Panc1 (cell line): ENCODE results near the gene P2RY1. TPM values are rescaled to one million over a fixed set of nuclear protein-coding genes. Genes with fewer than 3 reads are reported as not detected.

Experiments
- ATAC-seq: fragments of 200-7000 bp; cut with Tn5 transposase; 2 replicates; pipeline ENCODE4 v1.9.1; 2020; ENCODE audit warnings: mild to moderate bottlenecking, moderate library complexity
- BruUV-seq: library from RNA; stranded (reverse); fragments of 400-500 nt; replicated peaks from 2 replicates; lab custom pipeline; 2021; lab: Mats Ljungman, UMichigan
- CTCF ChIA-PET: fragments of 300-600 bp; sonication (Branson Sonifier 250); formaldehyde crosslinking; loops from one replicate; lab custom pipeline; 2022; ENCODE audit warnings: antibody characterized with exemption; lab: Charles Lee
- POLR2A ChIA-PET: fragments of 300-600 bp; sonication (Branson Sonifier 250); formaldehyde crosslinking; loops from one replicate; lab custom pipeline; 2022; ENCODE audit warnings: antibody characterized with exemption; lab: Charles Lee
- DNase-seq: peaks from one replicate; pipeline ENCODE4 v3.0.0-alpha.2; 2010; ENCODE audit warnings: low read depth, low spot score
- H3K27ac ChIP-seq: 2 replicates; pipeline ENCODE4 v1.5.1; 2011; ENCODE audit warnings: mild to moderate bottlenecking, low read length, inconsistent platforms
- H3K27me3 ChIP-seq: fragments of 200-500 bp; sonication (Bioruptor generic); 2 replicates; pipeline ENCODE4 v1.6.0; 2014; ENCODE audit warnings: low read length, inconsistent platforms; ENCODE audit not compliant: control insufficient read depth, insufficient read depth
- H3K36me3 ChIP-seq: fragments of 200-500 bp; sonication (Bioruptor generic); 2 replicates; pipeline ENCODE4 v1.5.1; 2014; ENCODE audit warnings: inconsistent platforms, mild to moderate bottlenecking, low read length, moderate library complexity; ENCODE audit not compliant: control insufficient read depth, insufficient read depth
- H3K4me1 ChIP-seq: 2 replicates; pipeline ENCODE4 v1.5.1; 2011; ENCODE audit warnings: inconsistent platforms, mild to moderate bottlenecking, low read length, moderate library complexity; ENCODE audit not compliant: control insufficient read depth, insufficient read depth
- H3K4me3 ChIP-seq, 2 experiments: 2 replicates each; pipeline ENCODE4 v1.5.1; 2011 to 2012; ENCODE audit warnings: low read depth in 2 of 2, low read length in 2 of 2, mild to moderate bottlenecking in 2 of 2, inconsistent platforms in 1 of 2, moderate library complexity in 1 of 2
- H3K9me3 ChIP-seq: fragments of 200-500 bp; sonication (Bioruptor generic); 2 replicates; pipeline ENCODE4 v1.5.1; 2014; ENCODE audit warnings: low read depth, mild to moderate bottlenecking, inconsistent platforms, low read length, moderate library complexity; ENCODE audit not compliant: control insufficient read depth, insufficient read depth
- CTCF ChIP-seq: fragments of 450-650 bp; IDR thresholded peaks from 2 replicates; pipeline ENCODE4 v1.5.1; 2017; ENCODE audit warnings: mild to moderate bottlenecking
- POLR2AphosphoS5 ChIP-seq: IDR thresholded peaks from 2 replicates; pipeline ENCODE4 v1.6.1; 2012; ENCODE audit warnings: mild to moderate bottlenecking, low read depth, low read length, moderate library complexity
- SIN3A ChIP-seq: IDR thresholded peaks from 2 replicates; pipeline ENCODE4 v1.6.1; 2012; ENCODE audit warnings: low read depth, mild to moderate bottlenecking, low read length, moderate library complexity, borderline replicate concordance; ENCODE audit not compliant: insufficient read depth
- TCF7L2 ChIP-seq: IDR thresholded peaks from 2 replicates; pipeline ENCODE4 v1.6.1; 2011; ENCODE audit warnings: mild to moderate bottlenecking, low read depth, low read length, inconsistent platforms
- in situ Hi-C: cut with HindIII; loops from 2 replicates; pipeline ENCODE4 v1.10.0; 2016; ENCODE audit warnings: low sequenced_read_pairs, low pct_unique_long_range_greater_than_20kb
- intact Hi-C: fragments of 100-400 bp; cut with micrococcal nuclease; formaldehyde crosslinking; loops from one replicate; pipeline ENCODE4 v1.10.0; 2022; ENCODE audit not compliant: unreplicated experiment
- total RNA-seq: library from RNA; stranded (reverse); gene quantifications from one replicate; pipeline ENCODE4 v1.2.1, GENCODE V29; 2021; ENCODE audit not compliant: unreplicated experiment
- TF ChIP-seq, protein P1 (sequence below), 2 experiments: IDR thresholded peaks; 2 replicates each; pipeline ENCODE4 v1.6.1; 2011 to 2012; ENCODE audit warnings: low read depth in 2 of 2, control low read depth in 1 of 2, low read length in 1 of 2, mild to moderate bottlenecking in 1 of 2, moderate library complexity in 1 of 2; ENCODE audit not compliant: insufficient read depth in 1 of 2

Gene P2RY1
- total RNA-seq, 1 experiment from 2014 or later = 0.08 TPM

GRCh38 chr3:152790651-152791387 lies 44.1 kb upstream of the P2RY1 start:
- no peaks in the 10 kb centered on the region for H3K27me3 ChIP-seq
- ATAC-seq (no peak), DNase-seq (no peak)
- no peaks in the 10 kb centered on the region for H3K4me1 ChIP-seq
- H3K9me3 ChIP-seq = 0 out of 2 replicates have a peak, but pooled peaks cover 3% of the 10 kb centered on the region
- intact Hi-C loops = no loop called here
- no TSS peak for BruUV-seq
- in situ Hi-C loops = no loop called here
- ChIA-PET CTCF (no interaction called here), POLR2A (no interaction called here)
- TF ChIP-seq CTCF = no peak
- TF ChIP-seq SIN3A = no peak
- no peak for TF ChIP-seq POLR2AphosphoS5
- no peak for TF ChIP-seq TCF7L2
- TF ChIP-seq, protein P1, sequence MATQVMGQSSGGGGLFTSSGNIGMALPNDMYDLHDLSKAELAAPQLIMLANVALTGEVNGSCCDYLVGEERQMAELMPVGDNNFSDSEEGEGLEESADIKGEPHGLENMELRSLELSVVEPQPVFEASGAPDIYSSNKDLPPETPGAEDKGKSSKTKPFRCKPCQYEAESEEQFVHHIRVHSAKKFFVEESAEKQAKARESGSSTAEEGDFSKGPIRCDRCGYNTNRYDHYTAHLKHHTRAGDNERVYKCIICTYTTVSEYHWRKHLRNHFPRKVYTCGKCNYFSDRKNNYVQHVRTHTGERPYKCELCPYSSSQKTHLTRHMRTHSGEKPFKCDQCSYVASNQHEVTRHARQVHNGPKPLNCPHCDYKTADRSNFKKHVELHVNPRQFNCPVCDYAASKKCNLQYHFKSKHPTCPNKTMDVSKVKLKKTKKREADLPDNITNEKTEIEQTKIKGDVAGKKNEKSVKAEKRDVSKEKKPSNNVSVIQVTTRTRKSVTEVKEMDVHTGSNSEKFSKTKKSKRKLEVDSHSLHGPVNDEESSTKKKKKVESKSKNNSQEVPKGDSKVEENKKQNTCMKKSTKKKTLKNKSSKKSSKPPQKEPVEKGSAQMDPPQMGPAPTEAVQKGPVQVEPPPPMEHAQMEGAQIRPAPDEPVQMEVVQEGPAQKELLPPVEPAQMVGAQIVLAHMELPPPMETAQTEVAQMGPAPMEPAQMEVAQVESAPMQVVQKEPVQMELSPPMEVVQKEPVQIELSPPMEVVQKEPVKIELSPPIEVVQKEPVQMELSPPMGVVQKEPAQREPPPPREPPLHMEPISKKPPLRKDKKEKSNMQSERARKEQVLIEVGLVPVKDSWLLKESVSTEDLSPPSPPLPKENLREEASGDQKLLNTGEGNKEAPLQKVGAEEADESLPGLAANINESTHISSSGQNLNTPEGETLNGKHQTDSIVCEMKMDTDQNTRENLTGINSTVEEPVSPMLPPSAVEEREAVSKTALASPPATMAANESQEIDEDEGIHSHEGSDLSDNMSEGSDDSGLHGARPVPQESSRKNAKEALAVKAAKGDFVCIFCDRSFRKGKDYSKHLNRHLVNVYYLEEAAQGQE (IDR thresholded peaks at IDR 0.05; ENCODE audit: insufficient read depth in 1 of 2, low read depth in 2 of 2, low read length in 1 of 2) = no peak
- no peak overlapping the region for H3K4me3 ChIP-seq
- H3K27ac ChIP-seq = no peak overlapping the region
- no peaks in the 10 kb centered on the region for H3K36me3 ChIP-seq

GRCh38 chr3:152793969-152794368 lies 41.0 kb upstream of the P2RY1 start:
- H3K4me3 ChIP-seq = no peak overlapping the region
- TF ChIP-seq TCF7L2 = 0 out of 2 replicates have a peak, but pooled peaks have one; percentile 40
- TF ChIP-seq POLR2AphosphoS5 = no peak
- in situ Hi-C loops = no loop called here
- no peaks in the 10 kb centered on the region for H3K4me1 ChIP-seq
- H3K27me3 ChIP-seq = no peaks in the 10 kb centered on the region
- no peak for ATAC-seq
- H3K9me3 ChIP-seq = no peaks in the 10 kb centered on the region
- intact Hi-C loops = no loop called here
- POLR2A ChIA-PET = no interaction called here
- DNase-seq = no peak
- BruUV-seq = no TSS peak
- CTCF ChIA-PET = no interaction called here
- no peaks in the 10 kb centered on the region for H3K36me3 ChIP-seq
- H3K27ac ChIP-seq = no peak overlapping the region

DNA sequence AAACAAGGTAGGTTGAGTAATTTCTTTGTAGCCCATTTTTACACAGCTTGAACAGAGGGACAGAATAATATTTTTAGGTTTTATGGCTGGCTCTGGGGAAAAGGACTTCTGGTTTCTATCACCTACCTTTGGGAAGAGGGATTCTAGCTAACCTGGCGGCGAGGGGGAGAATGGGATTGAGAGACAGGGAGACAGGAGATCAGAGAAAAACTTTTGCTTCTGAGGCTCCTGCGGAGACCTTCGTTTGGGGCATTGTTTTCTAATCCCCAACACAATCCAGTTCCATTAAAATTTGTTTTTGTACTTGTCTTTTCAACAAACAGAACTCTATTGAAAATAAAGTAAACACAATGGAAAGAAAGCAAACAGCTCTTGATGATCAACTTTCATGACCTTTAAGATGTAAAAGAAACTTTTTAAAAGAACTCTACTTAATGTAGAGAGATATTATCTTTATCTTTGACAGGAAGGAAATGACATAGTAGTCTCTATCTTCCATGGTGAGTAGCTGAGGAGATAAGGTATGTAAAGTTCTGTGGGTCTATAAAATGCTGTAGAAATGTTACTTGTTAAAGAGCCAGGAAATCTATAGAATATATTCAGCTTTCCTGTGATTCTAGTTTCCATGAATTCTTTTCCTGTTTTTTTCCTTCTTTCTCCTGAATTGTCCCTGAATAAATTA lies 37.0 kb upstream of the P2RY1 start:
- DNase-seq (no peak), ATAC-seq (no peak)
- Histone ChIP-seq H3K9me3 (no peaks in the 10 kb centered on the region), H3K27me3 (no peaks in the 10 kb centered on the region), H3K4me1 (no peaks in the 10 kb centered on the region), H3K36me3 (no peaks in the 10 kb centered on the region), H3K27ac (no peak overlapping the region), H3K4me3 (no peak overlapping the region)
- POLR2A ChIA-PET = no interaction called here
- in situ Hi-C loops = no loop called here
- TF ChIP-seq CTCF (no peak), POLR2AphosphoS5 (no peak), SIN3A (no peak), TCF7L2 (no peak)
- TF ChIP-seq, protein P1 (IDR thresholded peaks at IDR 0.05; ENCODE audit: insufficient read depth in 1 of 2, low read depth in 2 of 2, low read length in 1 of 2) = no peak
- CTCF ChIA-PET = no interaction called here
- intact Hi-C loops = no loop called here
- BruUV-seq = no TSS peak
